Measurements from ENCODE around the gene PHAF1.

PHAF1 gene

DNA sequence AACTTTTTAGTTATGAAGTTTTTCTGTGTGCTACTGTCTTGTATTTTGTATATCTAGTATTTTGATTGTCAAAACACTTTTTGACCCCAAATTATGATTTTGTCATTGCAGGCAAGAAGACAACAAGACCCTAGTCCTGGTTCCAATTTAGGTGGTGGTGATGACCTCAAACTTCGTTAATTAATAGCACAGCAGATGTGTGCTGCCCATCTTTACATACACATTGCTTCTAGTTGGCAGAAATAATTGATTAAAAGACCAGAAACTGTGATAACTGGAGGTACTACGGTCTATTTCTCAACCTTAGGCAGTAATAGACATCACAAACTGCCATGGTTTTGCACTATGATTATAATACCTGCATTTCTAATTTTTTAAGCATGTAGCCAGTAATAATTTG, 11.1 kb upstream of the PHAF1 start:
- no CpG with 5 or more reads among the region's 2 CpGs for WGBS
- Histone ChIP-seq H3K18ac (ENCODE audit: low read depth in 1 of 2, low read length in 2 of 2) (no peak overlapping the region), H2AFZ (ENCODE audit: low read depth, low read length) (no peak overlapping the region), H2BK120ac (ENCODE audit: low read depth, low read length) (no peak overlapping the region), H3K9me3 (ENCODE audit: control insufficient read depth, low read length) (no peaks in the 10 kb centered on the region), H3K4ac (ENCODE audit: low read depth in 1 of 2, low read length in 2 of 2) (no peak overlapping the region), H2BK12ac (ENCODE audit: low read length in 2 of 2) (no peak overlapping the region), H3K27ac (ENCODE audit: low read length, poor library complexity, severe bottlenecking) (no peak overlapping the region), H4K91ac (ENCODE audit: low read length) (no peak overlapping the region), H3K79me1 (replicated peaks; ENCODE audit: low read length, poor library complexity, severe bottlenecking) (peaks cover 12% of the 10 kb centered on the region), H2AK5ac (ENCODE audit: low read length, severe bottlenecking) (no peak overlapping the region), H3K36me3 (ENCODE audit: control insufficient read depth in 1 of 2, insufficient read depth in 2 of 2, low read depth in 1 of 2, low read length in 2 of 2) (peaks cover 6 to 20% of the 10 kb centered on the region in 2 experiments), H2BK5ac (ENCODE audit: low read depth, low read length, poor library complexity, severe bottlenecking) (no peak overlapping the region), H4K8ac (ENCODE audit: low read length) (no peak overlapping the region), H3K9ac (ENCODE audit: low read length) (no peak overlapping the region), H3K14ac (ENCODE audit: low read length in 2 of 2) (no peak overlapping the region), H3K23ac (ENCODE audit: low read length in 2 of 2) (no peak overlapping the region), H2BK15ac (ENCODE audit: low read depth, poor library complexity, severe bottlenecking) (no peak overlapping the region), H3K4me2 (ENCODE audit: low read length, poor library complexity, severe bottlenecking) (no peak overlapping the region), H3K4me1 (ENCODE audit: control insufficient read depth, insufficient read depth, low read depth, low read length) (peaks cover 1% of the 10 kb centered on the region), H3K4me3 (ENCODE audit: insufficient read depth in 1 of 2, low read depth in 1 of 2, low read length in 2 of 2) (no peak overlapping the region), H3K27me3 (ENCODE audit: control insufficient read depth in 1 of 2, insufficient read depth in 1 of 2, low read length in 2 of 2) (no peaks in the 10 kb centered on the region)
- DNase-seq = no peak

DNA sequence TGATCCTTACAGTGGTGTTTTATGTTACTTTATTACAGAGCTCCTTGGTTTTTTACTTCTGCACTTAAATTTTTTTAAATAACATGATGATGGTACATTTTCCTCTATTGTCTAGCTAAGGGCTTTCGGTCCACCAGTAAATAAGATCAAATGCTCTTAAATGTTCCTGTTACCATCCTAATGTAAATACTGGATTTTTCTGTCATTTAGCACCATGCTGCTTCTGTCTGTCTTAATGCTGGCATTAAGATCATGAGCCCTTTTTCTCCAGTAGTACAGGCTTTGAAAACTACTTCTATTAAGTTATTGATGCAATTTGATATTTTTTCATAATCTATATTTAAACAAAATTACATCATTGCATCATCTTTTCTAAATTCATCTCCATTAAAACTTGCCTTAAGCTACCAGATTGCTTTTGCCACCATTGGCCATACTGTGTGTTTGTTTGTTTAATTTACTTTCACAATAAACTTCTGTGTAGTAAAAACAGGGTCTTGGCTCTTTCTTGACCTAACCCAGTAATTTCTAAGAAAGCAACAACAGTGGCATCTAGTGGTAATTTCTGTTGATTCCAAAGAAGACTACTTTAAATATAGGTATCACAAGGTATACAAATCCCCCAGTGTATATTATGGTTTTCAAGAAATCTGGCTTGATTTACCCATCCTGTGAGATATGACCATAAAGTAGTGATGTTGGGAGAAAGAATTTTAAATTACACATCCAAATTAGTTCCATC, 9.0 kb upstream of the PHAF1 start:
- no peak overlapping the region for H4K91ac ChIP-seq (ENCODE audit: low read length)
- no peak overlapping the region for H4K8ac ChIP-seq (ENCODE audit: low read length)
- WGBS = 100% methylated on average over 1 of the region's 1 CpG
- no peak overlapping the region for H3K4ac ChIP-seq (ENCODE audit: low read depth in 1 of 2, low read length in 2 of 2)
- H3K4me1 ChIP-seq (ENCODE audit: control insufficient read depth, insufficient read depth, low read depth, low read length) = peaks cover 1% of the 10 kb centered on the region
- peak; percentile 67 for DNase-seq
- H2BK12ac ChIP-seq (ENCODE audit: low read length in 2 of 2) = no peak overlapping the region
- no peak overlapping the region for H2BK5ac ChIP-seq (ENCODE audit: low read depth, low read length, poor library complexity, severe bottlenecking)
- H3K27ac ChIP-seq (ENCODE audit: low read length, poor library complexity, severe bottlenecking) = peak overlapping the region; percentile 35
- H3K9ac ChIP-seq (ENCODE audit: low read length) = peak overlapping the region; percentile 0
- H2AK5ac ChIP-seq (ENCODE audit: low read length, severe bottlenecking) = no peak overlapping the region
- peaks cover 3 to 13% of the 10 kb centered on the region in 2 experiments for H3K36me3 ChIP-seq (ENCODE audit: control insufficient read depth in 1 of 2, insufficient read depth in 2 of 2, low read depth in 1 of 2, low read length in 2 of 2)
- H2AFZ ChIP-seq (ENCODE audit: low read depth, low read length) = no peak overlapping the region
- no peaks in the 10 kb centered on the region for H3K27me3 ChIP-seq (ENCODE audit: control insufficient read depth in 1 of 2, insufficient read depth in 1 of 2, low read length in 2 of 2)
- H3K79me1 ChIP-seq (replicated peaks; ENCODE audit: low read length, poor library complexity, severe bottlenecking) = peaks cover 8% of the 10 kb centered on the region
- H3K14ac ChIP-seq (ENCODE audit: low read length in 2 of 2) = no peak overlapping the region
- H3K18ac ChIP-seq (ENCODE audit: low read depth in 1 of 2, low read length in 2 of 2) = no peak overlapping the region
- no peak overlapping the region for H2BK15ac ChIP-seq (ENCODE audit: low read depth, poor library complexity, severe bottlenecking)
- H3K9me3 ChIP-seq (ENCODE audit: control insufficient read depth, low read length) = no peaks in the 10 kb centered on the region
- no peak overlapping the region for H3K4me2 ChIP-seq (ENCODE audit: low read length, poor library complexity, severe bottlenecking)
- H3K23ac ChIP-seq (ENCODE audit: low read length in 2 of 2) = no peak overlapping the region
- no peak overlapping the region for H3K4me3 ChIP-seq (ENCODE audit: insufficient read depth in 1 of 2, low read depth in 1 of 2, low read length in 2 of 2)
- no peak overlapping the region for H2BK120ac ChIP-seq (ENCODE audit: low read depth, low read length)

DNA sequence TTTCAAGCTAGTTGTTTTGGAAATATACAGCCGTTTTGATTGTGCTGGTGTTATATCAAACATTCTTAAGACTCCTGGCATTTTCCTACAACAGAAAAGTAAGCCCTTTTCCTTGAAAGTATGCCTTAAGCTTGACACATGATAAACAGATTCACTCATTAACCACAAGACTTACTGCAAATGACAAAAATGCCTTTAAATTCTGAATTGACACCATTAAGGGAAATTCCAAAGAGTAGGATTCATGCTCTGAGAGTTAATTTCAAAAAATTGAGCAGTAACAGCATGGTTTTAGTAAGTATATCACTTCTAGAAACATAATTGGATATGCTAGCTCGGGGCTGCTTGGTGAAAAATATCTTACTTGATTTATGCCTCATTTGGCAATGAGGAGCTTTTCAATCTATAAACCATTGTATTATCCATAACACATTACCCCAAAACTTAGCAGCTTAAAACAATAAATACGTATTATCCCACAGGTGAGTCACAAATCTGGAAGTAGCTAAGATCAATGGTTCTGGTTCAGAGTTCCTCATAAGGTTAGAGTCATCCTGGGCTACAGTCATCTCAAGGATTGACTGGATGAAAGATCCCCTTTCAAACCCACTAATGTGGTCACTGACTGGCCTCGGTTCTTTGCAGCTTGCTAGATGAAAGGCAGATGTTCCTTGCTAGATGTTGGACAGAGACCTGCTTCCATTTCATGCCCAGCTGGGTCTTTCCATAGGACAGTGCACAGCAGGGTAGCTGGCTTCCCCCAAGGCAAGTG, 8.2 kb upstream of the PHAF1 start:
- peak; percentile 44 for DNase-seq
- peaks cover 1% of the 10 kb centered on the region for H3K4me1 ChIP-seq (ENCODE audit: control insufficient read depth, insufficient read depth, low read depth, low read length)
- no peak overlapping the region for H3K4me2 ChIP-seq (ENCODE audit: low read length, poor library complexity, severe bottlenecking)
- H2AFZ ChIP-seq (ENCODE audit: low read depth, low read length) = no peak overlapping the region
- H4K8ac ChIP-seq (ENCODE audit: low read length) = no peak overlapping the region
- no peaks in the 10 kb centered on the region for H3K9me3 ChIP-seq (ENCODE audit: control insufficient read depth, low read length)
- H3K27me3 ChIP-seq (ENCODE audit: control insufficient read depth in 1 of 2, insufficient read depth in 1 of 2, low read length in 2 of 2) = no peaks in the 10 kb centered on the region
- 65% methylated on average over 3 of the region's 4 CpGs for WGBS
- no peak overlapping the region for H2BK120ac ChIP-seq (ENCODE audit: low read depth, low read length)
- H3K9ac ChIP-seq (ENCODE audit: low read length) = peak overlapping the region; percentile 0
- no peak overlapping the region for H2BK12ac ChIP-seq (ENCODE audit: low read length in 2 of 2)
- no peak overlapping the region for H3K4ac ChIP-seq (ENCODE audit: low read depth in 1 of 2, low read length in 2 of 2)
- no peak overlapping the region for H3K4me3 ChIP-seq (ENCODE audit: insufficient read depth in 1 of 2, low read depth in 1 of 2, low read length in 2 of 2)
- no peak overlapping the region for H2BK5ac ChIP-seq (ENCODE audit: low read depth, low read length, poor library complexity, severe bottlenecking)
- peaks cover 0 to 13% of the 10 kb centered on the region in 2 experiments for H3K36me3 ChIP-seq (ENCODE audit: control insufficient read depth in 1 of 2, insufficient read depth in 2 of 2, low read depth in 1 of 2, low read length in 2 of 2)
- H3K79me1 ChIP-seq (replicated peaks; ENCODE audit: low read length, poor library complexity, severe bottlenecking) = peaks cover 5% of the 10 kb centered on the region
- H2AK5ac ChIP-seq (ENCODE audit: low read length, severe bottlenecking) = no peak overlapping the region
- no peak overlapping the region for H3K18ac ChIP-seq (ENCODE audit: low read depth in 1 of 2, low read length in 2 of 2)
- peak overlapping the region; percentile 40 for H3K27ac ChIP-seq (ENCODE audit: low read length, poor library complexity, severe bottlenecking)
- no peak overlapping the region for H3K23ac ChIP-seq (ENCODE audit: low read length in 2 of 2)
- no peak overlapping the region for H3K14ac ChIP-seq (ENCODE audit: low read length in 2 of 2)
- no peak overlapping the region for H4K91ac ChIP-seq (ENCODE audit: low read length)
- no peak overlapping the region for H2BK15ac ChIP-seq (ENCODE audit: low read depth, poor library complexity, severe bottlenecking)

DNA sequence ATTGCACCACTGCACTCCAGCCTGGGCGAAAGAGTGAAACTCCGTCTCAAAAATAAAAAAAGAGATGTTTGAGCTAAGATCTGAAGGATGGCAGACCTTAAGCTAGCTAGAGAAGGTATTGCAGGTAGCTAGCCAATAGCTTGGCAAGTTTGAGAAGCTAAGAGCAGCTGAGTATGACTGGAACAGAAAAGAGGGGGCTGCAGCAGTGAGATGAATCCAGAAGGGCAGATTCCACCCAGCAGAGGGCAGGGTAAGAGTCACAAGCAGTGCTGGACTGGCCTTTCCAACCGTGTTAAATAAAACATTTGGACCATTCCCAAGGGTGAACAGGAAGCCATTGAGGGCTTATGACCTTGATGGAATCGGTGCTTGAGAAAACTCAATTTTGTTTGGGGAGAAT, 5.7 kb upstream of the PHAF1 start:
- H2BK12ac ChIP-seq (ENCODE audit: low read length in 2 of 2) = no peak overlapping the region
- no peak overlapping the region for H4K91ac ChIP-seq (ENCODE audit: low read length)
- H2BK5ac ChIP-seq (ENCODE audit: low read depth, low read length, poor library complexity, severe bottlenecking) = no peak overlapping the region
- H2BK120ac ChIP-seq (ENCODE audit: low read depth, low read length) = no peak overlapping the region
- no peaks in the 10 kb centered on the region for H3K9me3 ChIP-seq (ENCODE audit: control insufficient read depth, low read length)
- H4K8ac ChIP-seq (ENCODE audit: low read length) = no peak overlapping the region
- no peak overlapping the region for H2AK5ac ChIP-seq (ENCODE audit: low read length, severe bottlenecking)
- no peak overlapping the region for H3K23ac ChIP-seq (ENCODE audit: low read length in 2 of 2)
- no peak overlapping the region for H3K18ac ChIP-seq (ENCODE audit: low read depth in 1 of 2, low read length in 2 of 2)
- WGBS = 77% methylated on average over 4 of the region's 4 CpGs
- H2AFZ ChIP-seq (ENCODE audit: low read depth, low read length) = no peak overlapping the region
- no peak overlapping the region for H3K4me2 ChIP-seq (ENCODE audit: low read length, poor library complexity, severe bottlenecking)
- H3K4me3 ChIP-seq (ENCODE audit: insufficient read depth in 1 of 2, low read depth in 1 of 2, low read length in 2 of 2) = no peak overlapping the region
- H3K14ac ChIP-seq (ENCODE audit: low read length in 2 of 2) = no peak overlapping the region
- no peak overlapping the region for H3K4ac ChIP-seq (ENCODE audit: low read depth in 1 of 2, low read length in 2 of 2)
- no peaks in the 10 kb centered on the region for H3K27me3 ChIP-seq (ENCODE audit: control insufficient read depth in 1 of 2, insufficient read depth in 1 of 2, low read length in 2 of 2)
- H2BK15ac ChIP-seq (ENCODE audit: low read depth, poor library complexity, severe bottlenecking) = no peak overlapping the region
- H3K36me3 ChIP-seq (ENCODE audit: control insufficient read depth in 1 of 2, insufficient read depth in 2 of 2, low read depth in 1 of 2, low read length in 2 of 2) = peaks cover 0 to 6% of the 10 kb centered on the region in 2 experiments
- H3K27ac ChIP-seq (ENCODE audit: low read length, poor library complexity, severe bottlenecking) = no peak overlapping the region
- H3K4me1 ChIP-seq (ENCODE audit: control insufficient read depth, insufficient read depth, low read depth, low read length) = peaks cover 3% of the 10 kb centered on the region
- no peaks in the 10 kb centered on the region for H3K79me1 ChIP-seq (replicated peaks; ENCODE audit: low read length, poor library complexity, severe bottlenecking)
- peak; percentile 41 for DNase-seq
- H3K9ac ChIP-seq (ENCODE audit: low read length) = no peak overlapping the region
